GM23338 (cell line): Measurements from ENCODE around the gene LMO1. TPM values are rescaled to one million over a fixed set of nuclear protein-coding genes. Genes with fewer than 3 reads are reported as not detected.

Experiments
- ATAC-seq: fragments of 200-7000 bp; cut with Tn5 transposase; 3 replicates; pipeline ENCODE4 v1.9.1; 2020
- DNase-seq: peaks from one replicate; pipeline ENCODE4 v3.0.0-alpha.2; 2015; ENCODE audit warnings: low spot score
- H2AFZ ChIP-seq: fragments of 200-600 bp; sonication (generic); 2 replicates; pipeline ENCODE4 v1.8.0; 2016; ENCODE audit warnings: antibody characterized with exemption, mild to moderate bottlenecking, moderate library complexity
- H3F3A ChIP-seq: fragments of 200-600 bp; sonication (generic); replicated peaks from 2 replicates; pipeline ENCODE4 v1.8.0; 2017; ENCODE audit warnings: antibody characterized with exemption, mixed run types, low read depth
- H3K27ac ChIP-seq: fragments of 200-600 bp; sonication (generic); 2 replicates; pipeline ENCODE4 v1.6.1; 2016; ENCODE audit warnings: low read depth
- H3K27me3 ChIP-seq: fragments of 200-600 bp; sonication (generic); 2 replicates; pipeline ENCODE4 v1.8.0; 2016; ENCODE audit warnings: mild to moderate bottlenecking, mixed run types, moderate library complexity; ENCODE audit not compliant: insufficient read depth
- H3K36me3 ChIP-seq: fragments of 200-600 bp; sonication (generic); 2 replicates; pipeline ENCODE4 v1.8.0; 2016; ENCODE audit warnings: mild to moderate bottlenecking; ENCODE audit not compliant: insufficient read depth
- H3K4me1 ChIP-seq: fragments of 200-600 bp; sonication (generic); 2 replicates; pipeline ENCODE4 v1.8.0; 2016; ENCODE audit warnings: mild to moderate bottlenecking, moderate library complexity; ENCODE audit not compliant: insufficient read depth
- H3K4me2 ChIP-seq: fragments of 200-600 bp; sonication (generic); 2 replicates; pipeline ENCODE4 v1.7.1; 2017; ENCODE audit warnings: mixed run types
- H3K4me3 ChIP-seq: fragments of 200-600 bp; sonication (generic); 2 replicates; pipeline ENCODE4 v1.6.1; 2016; ENCODE audit warnings: mixed run types
- H3K79me2 ChIP-seq: fragments of 200-600 bp; sonication (generic); replicated peaks from 2 replicates; pipeline ENCODE4 v1.8.0; 2017; ENCODE audit warnings: mild to moderate bottlenecking; ENCODE audit not compliant: insufficient read depth
- H3K9me2 ChIP-seq: fragments of 200-600 bp; sonication (generic); 2 replicates; pipeline ENCODE4 v1.8.0; 2017; ENCODE audit not compliant: insufficient read depth
- H4K20me1 ChIP-seq: fragments of 200-600 bp; sonication (generic); replicated peaks from 2 replicates; pipeline ENCODE4 v1.8.0; 2017; ENCODE audit warnings: mild to moderate bottlenecking; ENCODE audit not compliant: insufficient read depth
- H3K27ac Mint-ChIP-seq: 2 replicates; pipeline ENCODE4 v1.8.0; 2020; ENCODE audit warnings: inconsistent platforms, mild to moderate bottlenecking, moderate library complexity, mixed read lengths
- H3K27me3 Mint-ChIP-seq: 3 replicates; pipeline ENCODE4 v1.8.0; 2022; ENCODE audit warnings: low read depth, mild to moderate bottlenecking, moderate library complexity, mixed read lengths, inconsistent platforms; ENCODE audit not compliant: insufficient read depth, poor library complexity
- H3K36me3 Mint-ChIP-seq: 3 replicates; pipeline ENCODE4 v1.8.0; 2021; ENCODE audit warnings: low read depth, mild to moderate bottlenecking, inconsistent platforms, moderate library complexity, mixed read lengths
- H3K4me1 Mint-ChIP-seq: 3 replicates; pipeline ENCODE4 v1.8.0; 2020; ENCODE audit warnings: mild to moderate bottlenecking, inconsistent platforms, mixed read lengths
- H3K4me3 Mint-ChIP-seq: 3 replicates; pipeline ENCODE4 v1.8.0; 2021; ENCODE audit warnings: moderate library complexity, mild to moderate bottlenecking, inconsistent platforms, mixed read lengths
- H3K9me3 Mint-ChIP-seq: 3 replicates; pipeline ENCODE4 v1.8.0; 2020; ENCODE audit warnings: moderate library complexity, mild to moderate bottlenecking, inconsistent platforms, mixed read lengths
- CREB1 ChIP-seq: fragments of 250-450 bp; sonication (Bioruptor Pico); IDR thresholded peaks from 2 replicates; pipeline ENCODE4 v1.5.0; 2020; ENCODE audit warnings: low read depth, mild to moderate bottlenecking, moderate library complexity
- EZH2 ChIP-seq: fragments of 200-600 bp; sonication (generic); IDR thresholded peaks from one replicate; pipeline ENCODE4 v1.8.0; 2017; ENCODE audit warnings: antibody characterized with exemption, mild to moderate bottlenecking, low read depth; ENCODE audit not compliant: unreplicated experiment
- EZH2phosphoT487 ChIP-seq: fragments of 200-600 bp; sonication (generic); IDR thresholded peaks from one replicate; pipeline ENCODE4 v1.8.1; 2018; ENCODE audit warnings: antibody characterized with exemption; ENCODE audit not compliant: unreplicated experiment
- JUNB ChIP-seq: IDR thresholded peaks from one replicate; pipeline ENCODE4 v1.6.1; 2016; ENCODE audit warnings: antibody characterized with exemption; ENCODE audit not compliant: unreplicated experiment
- NANOG ChIP-seq: IDR thresholded peaks from 2 replicates; pipeline ENCODE4 v1.6.1; 2016; ENCODE audit warnings: antibody characterized with exemption, borderline replicate concordance
- POLR2AphosphoS5 ChIP-seq: IDR thresholded peaks from 2 replicates; pipeline ENCODE4 v1.6.1; 2016; ENCODE audit warnings: antibody characterized with exemption, low read depth
- STAT1 ChIP-seq: IDR thresholded peaks from one replicate; pipeline ENCODE4 v1.6.1; 2016; ENCODE audit warnings: antibody characterized with exemption; ENCODE audit not compliant: unreplicated experiment
- ZNF114 ChIP-seq: fragments of 250-450 bp; sonication (Bioruptor Pico); IDR thresholded peaks from 2 replicates; pipeline ENCODE4 v1.5.0; 2020; ENCODE audit warnings: mild to moderate bottlenecking, moderate library complexity
- ZNF331 ChIP-seq: fragments of 250-450 bp; sonication (Bioruptor Pico); IDR thresholded peaks from 2 replicates; pipeline ENCODE4 v1.5.0; 2020; ENCODE audit warnings: low read depth, mild to moderate bottlenecking, moderate library complexity
- polyA plus RNA-seq: library from polyadenylated mRNA; unstranded; fragments of >200 nt; fragmentation: Nextera tagmentation; extraction: Ambion mirVana; gene quantifications from 2 replicates; pipeline ENCODE4 v1.2.1, GENCODE V29; 2016
- total RNA-seq: library from RNA; depleted of rRNA; stranded (reverse); fragments of >200 nt; shearing (Covaris generic); gene quantifications from 2 replicates; pipeline ENCODE4 v1.2.3, GENCODE V29; 2014
- TF ChIP-seq, protein P1 (sequence below): IDR thresholded peaks from one replicate; pipeline ENCODE4 v1.6.1; 2018; ENCODE audit warnings: antibody characterized with exemption; ENCODE audit not compliant: unreplicated experiment
- TF ChIP-seq, protein P2 (sequence below): IDR thresholded peaks from 2 replicates; pipeline ENCODE4 v1.6.1; 2016; ENCODE audit warnings: antibody characterized with exemption
- TF ChIP-seq, protein P3 (sequence below), 2 experiments: fragments of 200-600 bp in 1 of 2; sonication (generic) in 1 of 2; conservative IDR thresholded peaks; 2 replicates each; pipeline versions ENCODE4 v1.5.1 to v1.6.1; 2016 to 2017; ENCODE audit warnings: antibody characterized with exemption in 2 of 2, low read depth in 2 of 2, mild to moderate bottlenecking in 2 of 2, moderate library complexity in 1 of 2
- TF ChIP-seq, protein P4 (sequence below): fragments of 250-450 bp; sonication (Bioruptor Pico); IDR thresholded peaks from 2 replicates; pipeline ENCODE4 v1.5.0; 2020; ENCODE audit warnings: mild to moderate bottlenecking, moderate library complexity

LMO1 gene
- total and polyA plus RNA-seq, 2 experiments from 2014 or later = 0.40 TPM; not detected in 1

DNA sequence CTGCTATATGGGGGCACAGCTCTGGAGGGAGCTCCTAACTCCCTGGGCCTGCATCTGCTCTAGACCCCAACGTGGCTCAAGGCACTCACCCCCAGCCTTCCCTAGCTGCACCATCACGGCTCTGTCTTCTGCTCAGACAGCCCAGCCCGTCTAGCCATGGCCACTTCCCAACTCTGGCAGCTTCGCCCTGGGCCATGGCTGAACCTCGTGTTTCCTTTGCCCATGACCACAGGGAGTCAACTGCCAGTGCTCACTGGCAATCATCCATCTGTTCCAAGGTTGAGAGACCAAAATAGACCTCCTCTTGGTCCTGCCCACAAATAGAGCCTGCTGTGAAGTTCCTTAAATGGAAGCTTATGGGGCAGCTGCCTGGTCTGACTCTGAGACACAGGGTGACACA lies 5.4 kb downstream of the LMO1 start:
- Mint-ChIP-seq H3K27me3 (peaks cover 37% of the 10 kb centered on the region), H3K36me3 (no peaks in the 10 kb centered on the region), H3K9me3 (no peaks in the 10 kb centered on the region), H3K27ac (no peak overlapping the region), H3K4me1 (peaks cover 6% of the 10 kb centered on the region; the same call in 1 of the 3 replicates), H3K4me3 (no peak overlapping the region)
- TF ChIP-seq, protein P1, sequence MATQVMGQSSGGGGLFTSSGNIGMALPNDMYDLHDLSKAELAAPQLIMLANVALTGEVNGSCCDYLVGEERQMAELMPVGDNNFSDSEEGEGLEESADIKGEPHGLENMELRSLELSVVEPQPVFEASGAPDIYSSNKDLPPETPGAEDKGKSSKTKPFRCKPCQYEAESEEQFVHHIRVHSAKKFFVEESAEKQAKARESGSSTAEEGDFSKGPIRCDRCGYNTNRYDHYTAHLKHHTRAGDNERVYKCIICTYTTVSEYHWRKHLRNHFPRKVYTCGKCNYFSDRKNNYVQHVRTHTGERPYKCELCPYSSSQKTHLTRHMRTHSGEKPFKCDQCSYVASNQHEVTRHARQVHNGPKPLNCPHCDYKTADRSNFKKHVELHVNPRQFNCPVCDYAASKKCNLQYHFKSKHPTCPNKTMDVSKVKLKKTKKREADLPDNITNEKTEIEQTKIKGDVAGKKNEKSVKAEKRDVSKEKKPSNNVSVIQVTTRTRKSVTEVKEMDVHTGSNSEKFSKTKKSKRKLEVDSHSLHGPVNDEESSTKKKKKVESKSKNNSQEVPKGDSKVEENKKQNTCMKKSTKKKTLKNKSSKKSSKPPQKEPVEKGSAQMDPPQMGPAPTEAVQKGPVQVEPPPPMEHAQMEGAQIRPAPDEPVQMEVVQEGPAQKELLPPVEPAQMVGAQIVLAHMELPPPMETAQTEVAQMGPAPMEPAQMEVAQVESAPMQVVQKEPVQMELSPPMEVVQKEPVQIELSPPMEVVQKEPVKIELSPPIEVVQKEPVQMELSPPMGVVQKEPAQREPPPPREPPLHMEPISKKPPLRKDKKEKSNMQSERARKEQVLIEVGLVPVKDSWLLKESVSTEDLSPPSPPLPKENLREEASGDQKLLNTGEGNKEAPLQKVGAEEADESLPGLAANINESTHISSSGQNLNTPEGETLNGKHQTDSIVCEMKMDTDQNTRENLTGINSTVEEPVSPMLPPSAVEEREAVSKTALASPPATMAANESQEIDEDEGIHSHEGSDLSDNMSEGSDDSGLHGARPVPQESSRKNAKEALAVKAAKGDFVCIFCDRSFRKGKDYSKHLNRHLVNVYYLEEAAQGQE = no peak
- TF ChIP-seq CREB1 (CRISPR knock-in tag) = no peak
- no peak for TF ChIP-seq EZH2
- TF ChIP-seq STAT1 = no peak
- no peak for TF ChIP-seq ZNF331
- no peak for TF ChIP-seq EZH2phosphoT487
- TF ChIP-seq, protein P2, sequence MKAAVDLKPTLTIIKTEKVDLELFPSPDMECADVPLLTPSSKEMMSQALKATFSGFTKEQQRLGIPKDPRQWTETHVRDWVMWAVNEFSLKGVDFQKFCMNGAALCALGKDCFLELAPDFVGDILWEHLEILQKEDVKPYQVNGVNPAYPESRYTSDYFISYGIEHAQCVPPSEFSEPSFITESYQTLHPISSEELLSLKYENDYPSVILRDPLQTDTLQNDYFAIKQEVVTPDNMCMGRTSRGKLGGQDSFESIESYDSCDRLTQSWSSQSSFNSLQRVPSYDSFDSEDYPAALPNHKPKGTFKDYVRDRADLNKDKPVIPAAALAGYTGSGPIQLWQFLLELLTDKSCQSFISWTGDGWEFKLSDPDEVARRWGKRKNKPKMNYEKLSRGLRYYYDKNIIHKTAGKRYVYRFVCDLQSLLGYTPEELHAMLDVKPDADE = no peak
- no peak for TF ChIP-seq NANOG
- TF ChIP-seq POLR2AphosphoS5 = no peak
- TF ChIP-seq JUNB = no peak
- no peak for TF ChIP-seq ZNF114
- TF ChIP-seq, protein P3, sequence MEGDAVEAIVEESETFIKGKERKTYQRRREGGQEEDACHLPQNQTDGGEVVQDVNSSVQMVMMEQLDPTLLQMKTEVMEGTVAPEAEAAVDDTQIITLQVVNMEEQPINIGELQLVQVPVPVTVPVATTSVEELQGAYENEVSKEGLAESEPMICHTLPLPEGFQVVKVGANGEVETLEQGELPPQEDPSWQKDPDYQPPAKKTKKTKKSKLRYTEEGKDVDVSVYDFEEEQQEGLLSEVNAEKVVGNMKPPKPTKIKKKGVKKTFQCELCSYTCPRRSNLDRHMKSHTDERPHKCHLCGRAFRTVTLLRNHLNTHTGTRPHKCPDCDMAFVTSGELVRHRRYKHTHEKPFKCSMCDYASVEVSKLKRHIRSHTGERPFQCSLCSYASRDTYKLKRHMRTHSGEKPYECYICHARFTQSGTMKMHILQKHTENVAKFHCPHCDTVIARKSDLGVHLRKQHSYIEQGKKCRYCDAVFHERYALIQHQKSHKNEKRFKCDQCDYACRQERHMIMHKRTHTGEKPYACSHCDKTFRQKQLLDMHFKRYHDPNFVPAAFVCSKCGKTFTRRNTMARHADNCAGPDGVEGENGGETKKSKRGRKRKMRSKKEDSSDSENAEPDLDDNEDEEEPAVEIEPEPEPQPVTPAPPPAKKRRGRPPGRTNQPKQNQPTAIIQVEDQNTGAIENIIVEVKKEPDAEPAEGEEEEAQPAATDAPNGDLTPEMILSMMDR (conservative IDR thresholded peaks at IDR 0.05; ENCODE audit: low read depth in 2 of 2) = no peak
- TF ChIP-seq, protein P4, sequence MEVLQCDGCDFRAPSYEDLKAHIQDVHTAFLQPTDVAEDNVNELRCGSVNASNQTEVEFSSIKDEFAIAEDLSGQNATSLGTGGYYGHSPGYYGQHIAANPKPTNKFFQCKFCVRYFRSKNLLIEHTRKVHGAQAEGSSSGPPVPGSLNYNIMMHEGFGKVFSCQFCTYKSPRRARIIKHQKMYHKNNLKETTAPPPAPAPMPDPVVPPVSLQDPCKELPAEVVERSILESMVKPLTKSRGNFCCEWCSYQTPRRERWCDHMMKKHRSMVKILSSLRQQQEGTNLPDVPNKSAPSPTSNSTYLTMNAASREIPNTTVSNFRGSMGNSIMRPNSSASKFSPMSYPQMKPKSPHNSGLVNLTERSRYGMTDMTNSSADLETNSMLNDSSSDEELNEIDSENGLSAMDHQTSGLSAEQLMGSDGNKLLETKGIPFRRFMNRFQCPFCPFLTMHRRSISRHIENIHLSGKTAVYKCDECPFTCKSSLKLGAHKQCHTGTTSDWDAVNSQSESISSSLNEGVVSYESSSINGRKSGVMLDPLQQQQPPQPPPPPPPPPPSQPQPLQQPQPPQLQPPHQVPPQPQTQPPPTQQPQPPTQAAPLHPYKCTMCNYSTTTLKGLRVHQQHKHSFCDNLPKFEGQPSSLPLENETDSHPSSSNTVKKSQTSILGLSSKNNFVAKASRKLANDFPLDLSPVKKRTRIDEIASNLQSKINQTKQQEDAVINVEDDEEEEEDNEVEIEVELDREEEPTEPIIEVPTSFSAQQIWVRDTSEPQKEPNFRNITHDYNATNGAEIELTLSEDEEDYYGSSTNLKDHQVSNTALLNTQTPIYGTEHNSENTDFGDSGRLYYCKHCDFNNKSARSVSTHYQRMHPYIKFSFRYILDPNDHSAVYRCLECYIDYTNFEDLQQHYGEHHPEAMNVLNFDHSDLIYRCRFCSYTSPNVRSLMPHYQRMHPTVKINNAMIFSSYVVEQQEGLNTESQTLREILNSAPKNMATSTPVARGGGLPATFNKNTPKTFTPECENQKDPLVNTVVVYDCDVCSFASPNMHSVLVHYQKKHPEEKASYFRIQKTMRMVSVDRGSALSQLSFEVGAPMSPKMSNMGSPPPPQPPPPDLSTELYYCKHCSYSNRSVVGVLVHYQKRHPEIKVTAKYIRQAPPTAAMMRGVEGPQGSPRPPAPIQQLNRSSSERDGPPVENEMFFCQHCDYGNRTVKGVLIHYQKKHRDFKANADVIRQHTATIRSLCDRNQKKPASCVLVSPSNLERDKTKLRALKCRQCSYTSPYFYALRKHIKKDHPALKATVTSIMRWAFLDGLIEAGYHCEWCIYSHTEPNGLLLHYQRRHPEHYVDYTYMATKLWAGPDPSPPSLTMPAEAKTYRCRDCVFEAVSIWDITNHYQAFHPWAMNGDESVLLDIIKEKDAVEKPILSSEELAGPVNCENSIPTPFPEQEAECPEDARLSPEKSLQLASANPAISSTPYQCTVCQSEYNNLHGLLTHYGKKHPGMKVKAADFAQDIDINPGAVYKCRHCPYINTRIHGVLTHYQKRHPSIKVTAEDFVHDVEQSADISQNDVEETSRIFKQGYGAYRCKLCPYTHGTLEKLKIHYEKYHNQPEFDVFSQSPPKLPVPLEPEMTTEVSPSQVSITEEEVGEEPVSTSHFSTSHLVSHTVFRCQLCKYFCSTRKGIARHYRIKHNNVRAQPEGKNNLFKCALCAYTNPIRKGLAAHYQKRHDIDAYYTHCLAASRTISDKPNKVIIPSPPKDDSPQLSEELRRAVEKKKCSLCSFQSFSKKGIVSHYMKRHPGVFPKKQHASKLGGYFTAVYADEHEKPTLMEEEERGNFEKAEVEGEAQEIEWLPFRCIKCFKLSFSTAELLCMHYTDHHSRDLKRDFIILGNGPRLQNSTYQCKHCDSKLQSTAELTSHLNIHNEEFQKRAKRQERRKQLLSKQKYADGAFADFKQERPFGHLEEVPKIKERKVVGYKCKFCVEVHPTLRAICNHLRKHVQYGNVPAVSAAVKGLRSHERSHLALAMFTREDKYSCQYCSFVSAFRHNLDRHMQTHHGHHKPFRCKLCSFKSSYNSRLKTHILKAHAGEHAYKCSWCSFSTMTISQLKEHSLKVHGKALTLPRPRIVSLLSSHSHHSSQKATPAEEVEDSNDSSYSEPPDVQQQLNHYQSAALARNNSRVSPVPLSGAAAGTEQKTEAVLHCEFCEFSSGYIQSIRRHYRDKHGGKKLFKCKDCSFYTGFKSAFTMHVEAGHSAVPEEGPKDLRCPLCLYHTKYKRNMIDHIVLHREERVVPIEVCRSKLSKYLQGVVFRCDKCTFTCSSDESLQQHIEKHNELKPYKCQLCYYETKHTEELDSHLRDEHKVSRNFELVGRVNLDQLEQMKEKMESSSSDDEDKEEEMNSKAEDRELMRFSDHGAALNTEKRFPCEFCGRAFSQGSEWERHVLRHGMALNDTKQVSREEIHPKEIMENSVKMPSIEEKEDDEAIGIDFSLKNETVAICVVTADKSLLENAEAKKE (CRISPR knock-in tag) = no peak
- H3K4me1 ChIP-seq = no peaks in the 10 kb centered on the region
- DNase-seq (no peak), ATAC-seq (no peak)
- peaks cover 41% of the 10 kb centered on the region for H3K27me3 ChIP-seq
- no peaks in the 10 kb centered on the region for H3K9me2 ChIP-seq
- no peaks in the 10 kb centered on the region for H4K20me1 ChIP-seq
- H2AFZ ChIP-seq = no peak overlapping the region
- H3F3A ChIP-seq = 0 out of 2 replicates have a peak, but pooled peaks cover 3% of the 10 kb centered on the region
- H3K4me2 ChIP-seq = no peak overlapping the region
- no peaks in the 10 kb centered on the region for H3K36me3 ChIP-seq
- no peak overlapping the region for H3K4me3 ChIP-seq
- no peaks in the 10 kb centered on the region for H3K79me2 ChIP-seq
- no peak overlapping the region for H3K27ac ChIP-seq
